HepG2 (cell line): Measurements from ENCODE around the gene CAPRIN2. TPM values are rescaled to one million over a fixed set of nuclear protein-coding genes. Genes with fewer than 3 reads are reported as not detected.

Experiments used
- ATAC-seq: fragments of 200-7000 bp; cut with Tn5 transposase; 3 replicates; pipeline ENCODE4 v1.9.1; 2020; ENCODE audit warnings: mild to moderate bottlenecking, moderate library complexity
- BruUV-seq: library from RNA; stranded (reverse); fragments of 400-500 nt; replicated peaks from 2 replicates; lab custom pipeline; 2021; lab: Mats Ljungman, UMichigan
- CTCF ChIA-PET: fragments of 300-600 bp; formaldehyde crosslinking; extraction: SDS; loops from one replicate; lab custom pipeline; 2021; ENCODE audit warnings: low total read pairs, inconsistent platforms, low intra/inter-chr PET ratio; lab: Yijun Ruan, JAX
- POLR2A ChIA-PET: fragments of 350-600 bp; sonication (Branson Sonifier 250); formaldehyde crosslinking; loops from one replicate; lab custom pipeline; 2020; ENCODE audit warnings: antibody characterized with exemption, inconsistent platforms; lab: Yijun Ruan, JAX
- DNase-seq: peaks from one replicate; pipeline ENCODE4 v3.0.0-alpha.2; 2015; ENCODE audit warnings: low spot score
- FAIRE-seq: peaks from 3 replicates; lab custom pipeline; 2011; peaks lifted over from hg19 to GRCh38; lab: Jason Lieb, UNC
- H2AFZ ChIP-seq: one replicate; pipeline ENCODE4 v1.6.1; 2011; ENCODE audit warnings: low read length, inconsistent platforms
- H3K27ac ChIP-seq: fragments of 300-600 bp; 3 replicates; pipeline ENCODE4 v1.8.0; 2011; ENCODE audit warnings: mixed run types, mild to moderate bottlenecking, mixed read lengths, low read length, inconsistent platforms; ENCODE audit not compliant: insufficient read depth; ENCODE audit errors: extremely low read length
- H3K27me3 ChIP-seq, 2 experiments: fragments of 200-600 bp in 1 of 2; 2 replicates in 1 of 2; 3 replicates in 1 of 2; pipeline versions ENCODE4 v1.6.0 to v1.8.0; 2011; ENCODE audit warnings: low read length in 2 of 2, mild to moderate bottlenecking in 2 of 2, moderate library complexity in 2 of 2, inconsistent platforms in 1 of 2; ENCODE audit not compliant: insufficient read depth in 2 of 2, control insufficient read depth in 1 of 2
- H3K36me3 ChIP-seq, 2 experiments: fragments of 200-600 bp in 1 of 2; replicated peaks in 1 of 2; 2 replicates in 1 of 2; 3 replicates in 1 of 2; pipeline versions ENCODE4 v1.5.1 to v1.8.0; 2011; ENCODE audit warnings: low read length in 2 of 2, inconsistent platforms in 1 of 2; ENCODE audit not compliant: insufficient read depth in 2 of 2, control insufficient read depth in 1 of 2
- H3K4me1 ChIP-seq: 2 replicates; pipeline ENCODE4 v1.5.1; 2012; ENCODE audit warnings: low read length, inconsistent platforms; ENCODE audit not compliant: insufficient read depth
- H3K4me2 ChIP-seq: 2 replicates; pipeline ENCODE4 v1.6.0; 2011; ENCODE audit warnings: low read depth, low read length, inconsistent platforms
- H3K4me3 ChIP-seq, 3 experiments: fragments of 200-600 bp in 1 of 3; sonication (generic), shearing (Covaris generic) in 1 of 3; replicated peaks in 1 of 3; 2 replicates each; pipeline ENCODE4 v1.5.1; 2011 to 2016; ENCODE audit warnings: low read length in 3 of 3, inconsistent platforms in 2 of 3, low read depth in 2 of 3, mild to moderate bottlenecking in 2 of 3, control low read depth in 1 of 3, mixed read lengths in 1 of 3; ENCODE audit not compliant: insufficient read depth in 1 of 3
- H3K79me2 ChIP-seq: one replicate; pipeline ENCODE4 v1.6.1; 2011; ENCODE audit warnings: low read length, inconsistent platforms; ENCODE audit not compliant: insufficient read depth
- H3K9ac ChIP-seq: 2 replicates; pipeline ENCODE4 v1.6.0; 2011; ENCODE audit warnings: mild to moderate bottlenecking, low read depth, low read length, inconsistent platforms; ENCODE audit not compliant: insufficient read depth
- H3K9me3 ChIP-seq: 2 replicates; pipeline ENCODE4 v1.5.1; 2012; ENCODE audit warnings: mild to moderate bottlenecking, low read length
- H4K20me1 ChIP-seq: 2 replicates; pipeline ENCODE4 v1.6.0; 2011; ENCODE audit warnings: inconsistent platforms, mild to moderate bottlenecking, low read length, moderate library complexity; ENCODE audit not compliant: insufficient read depth
- CREM ChIP-seq, 2 experiments: sonication (generic) in 1 of 2; formaldehyde crosslinking in 1 of 2; IDR thresholded peaks; 2 replicates each; pipeline versions ENCODE4 v1.4.0 to v1.6.1; 2016 to 2020; ENCODE audit warnings: antibody characterized with exemption in 1 of 2, mild to moderate bottlenecking in 1 of 2, missing genetic modification reagents in 1 of 2
- HNF4A ChIP-seq: sonication (generic); formaldehyde crosslinking; IDR thresholded peaks from 2 replicates; pipeline ENCODE4 v1.4.0; 2020; ENCODE audit warnings: missing genetic modification reagents
- SOX5 ChIP-seq: IDR thresholded peaks from 2 replicates; pipeline ENCODE4 v1.6.1; 2016; ENCODE audit warnings: borderline replicate concordance
- SOX6 ChIP-seq, 2 experiments: fragments of 450-650 bp in 1 of 2; sonication (generic) in 1 of 2; formaldehyde crosslinking in 1 of 2; IDR thresholded peaks; 2 replicates each; pipeline versions ENCODE4 v1.4.0 to v1.6.1; 2017 to 2020; ENCODE audit warnings: antibody characterized with exemption in 1 of 2, mild to moderate bottlenecking in 1 of 2, missing genetic modification reagents in 1 of 2
- TOPORS ChIP-seq: sonication (generic); formaldehyde crosslinking; IDR thresholded peaks from 2 replicates; pipeline ENCODE4 v1.8.0; 2023; ENCODE audit warnings: mild to moderate bottlenecking, missing genetic modification reagents
- ZNF468 ChIP-seq: sonication (generic); formaldehyde crosslinking; IDR thresholded peaks from 2 replicates; pipeline ENCODE4 v1.8.0; 2022; ENCODE audit warnings: mild to moderate bottlenecking, moderate library complexity, missing genetic modification reagents
- WGBS: methylation state at CpG from one replicate; pipeline ENCODE4 v1.1.6; 2017; ENCODE audit warnings: low lambda C conversion rate; 5-methylcytosine and 5-hydroxymethylcytosine counted together
- in situ Hi-C: cut with HindIII; loops from 2 replicates; pipeline ENCODE4 v1.10.0; 2017; ENCODE audit warnings: low pct_unique_long_range_greater_than_20kb; ENCODE audit not compliant: extremely low pct_ligation_motif_present
- intact Hi-C: fragments of 100-400 bp; cut with micrococcal nuclease; formaldehyde crosslinking; loops from one replicate; pipeline ENCODE4 v1.10.0; 2022; ENCODE audit not compliant: unreplicated experiment
- polyA plus RNA-seq, 8 experiments: library from polyadenylated mRNA; depleted of rRNA in 3 of 8; stranded (reverse) in 7 of 8; unstranded in 1 of 8; fragments of >200 nt; fragmentation: Illumina TruSeq in 4 of 8; extraction: Trizol in 4 of 8; gene quantifications; 2 replicates each; pipeline versions ENCODE4 v1.2.1 to v1.2.3, GENCODE V29; 2011 to 2016; ENCODE audit warnings: low read depth in 4 of 8, missing spikeins in 1 of 8, mixed read lengths in 1 of 8; ENCODE audit not compliant: insufficient read depth in 1 of 8
- total RNA-seq, 5 experiments: library from RNA; depleted of rRNA; stranded (reverse); fragments of >200 nt; fragmentation: Illumina TruSeq; extraction: Trizol; gene quantifications; 2 replicates each; pipeline ENCODE4 v1.2.3, GENCODE V29; 2016; ENCODE audit warnings: low read depth in 1 of 5
- TF ChIP-seq, protein P1 (sequence below): sonication (generic); formaldehyde crosslinking; conservative IDR thresholded peaks from 2 replicates; pipeline ENCODE4 v1.8.0; 2022; ENCODE audit warnings: missing genetic modification reagents

Gene CAPRIN2
- total and polyA plus RNA-seq, 2 of the 13 experiments (the other 11 are each of a cell fraction or from before 2014, with no cell fraction given), result 21.7 to 30.6 TPM

DNA sequence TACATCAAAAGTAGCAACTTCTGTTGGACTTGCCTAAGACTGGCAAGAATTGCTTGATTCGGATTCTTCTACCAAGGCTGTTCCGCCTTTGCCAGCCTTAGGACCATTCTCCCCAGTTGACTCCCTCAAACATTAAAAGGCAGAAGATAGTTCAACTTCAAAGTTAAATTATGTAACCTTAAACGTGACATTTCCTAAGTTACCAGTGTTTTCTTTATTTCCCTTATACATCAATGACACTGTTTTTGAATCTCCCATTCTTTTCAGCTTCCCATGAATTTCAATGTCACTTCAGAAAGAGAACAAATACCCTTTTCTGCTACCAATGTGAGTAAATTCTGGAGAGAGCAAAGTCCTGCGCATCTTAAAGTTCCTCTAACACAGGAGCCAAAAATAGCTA is 25.2 kb downstream of the CAPRIN2 start (continued):
- TF ChIP-seq TOPORS (CRISPR knock-in tag) (no peak), HNF4A (CRISPR knock-in tag) (peak; percentile 28; the same call in 1 of the 2 replicates), SOX6 (IDR thresholded peaks at IDR 0.05) (no peak), SOX6 (CRISPR knock-in tag; IDR thresholded peaks at IDR 0.05) (peak; percentile 55; the same call in 1 of the 2 replicates), ZNF468 (no peak), SOX5 (CRISPR knock-in tag) (peak; percentile 72; the same call in 1 of the 2 replicates), CREM (IDR thresholded peaks at IDR 0.05) (0 out of 2 replicates have a peak, but pooled peaks have one; percentile 36), CREM (CRISPR knock-in tag; IDR thresholded peaks at IDR 0.05) (no peak)
- TF ChIP-seq, all 625 proteins: peak for 13

DNA sequence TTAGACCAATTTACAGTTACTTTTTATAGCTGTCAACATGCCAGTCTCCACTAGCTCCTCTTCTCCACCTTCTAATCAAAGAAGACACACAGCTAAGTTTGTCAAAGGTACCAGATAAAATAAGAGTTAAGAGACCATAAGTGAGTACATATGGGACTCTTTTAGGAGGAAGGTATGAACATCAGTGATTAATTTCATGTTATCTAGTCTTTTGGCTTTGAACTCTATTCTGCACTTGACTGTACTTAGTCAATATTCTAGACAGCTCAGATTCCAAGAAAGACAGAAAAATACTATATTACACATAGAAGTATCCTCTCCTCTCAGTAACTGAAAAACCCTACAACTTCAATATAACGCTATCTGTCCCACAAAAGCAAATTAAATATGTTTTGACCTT is 28.1 kb downstream of the CAPRIN2 start:
- H4K20me1 ChIP-seq, result no peaks in the 10 kb centered on the region
- peaks cover 31% of the 10 kb centered on the region for H3K4me1 ChIP-seq
- peaks cover 12 to 36% of the 10 kb centered on the region in 2 experiments for H3K36me3 ChIP-seq
- no peak overlapping the region for H3K4me3 ChIP-seq
- ChIA-PET POLR2A (no interaction called here), CTCF (no interaction called here)
- no peak overlapping the region for H3K4me2 ChIP-seq
- H2AFZ ChIP-seq, result no peak overlapping the region
- H3K9ac ChIP-seq, result no peak overlapping the region
- H3K79me2 ChIP-seq, result peaks cover 2% of the 10 kb centered on the region
- ATAC-seq (no peak), DNase-seq (no peak), FAIRE-seq (no peak)
- H3K27ac ChIP-seq, result no peak overlapping the region
- no peaks in the 10 kb centered on the region; a peak in 1 of 5 replicates for H3K27me3 ChIP-seq
- BruUV-seq, result no TSS peak
- no peaks in the 10 kb centered on the region for H3K9me3 ChIP-seq
- intact Hi-C loops, result no loop called here
- in situ Hi-C loops, result no loop called here
- WGBS, result 93% methylated on average over 1 of the region's 1 CpG
- TF ChIP-seq, protein P1, sequence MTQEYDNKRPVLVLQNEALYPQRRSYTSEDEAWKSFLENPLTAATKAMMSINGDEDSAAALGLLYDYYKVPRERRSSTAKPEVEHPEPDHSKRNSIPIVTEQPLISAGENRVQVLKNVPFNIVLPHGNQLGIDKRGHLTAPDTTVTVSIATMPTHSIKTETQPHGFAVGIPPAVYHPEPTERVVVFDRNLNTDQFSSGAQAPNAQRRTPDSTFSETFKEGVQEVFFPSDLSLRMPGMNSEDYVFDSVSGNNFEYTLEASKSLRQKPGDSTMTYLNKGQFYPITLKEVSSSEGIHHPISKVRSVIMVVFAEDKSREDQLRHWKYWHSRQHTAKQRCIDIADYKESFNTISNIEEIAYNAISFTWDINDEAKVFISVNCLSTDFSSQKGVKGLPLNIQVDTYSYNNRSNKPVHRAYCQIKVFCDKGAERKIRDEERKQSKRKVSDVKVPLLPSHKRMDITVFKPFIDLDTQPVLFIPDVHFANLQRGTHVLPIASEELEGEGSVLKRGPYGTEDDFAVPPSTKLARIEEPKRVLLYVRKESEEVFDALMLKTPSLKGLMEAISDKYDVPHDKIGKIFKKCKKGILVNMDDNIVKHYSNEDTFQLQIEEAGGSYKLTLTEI (CRISPR knock-in tag), result no peak
